H1 (cell line): ENCODE measurements around the gene KCTD4. TPM values are rescaled to one million over a fixed set of nuclear protein-coding genes. Genes with fewer than 3 reads are reported as not detected.

Experiments
- CTCF ChIA-PET: fragments of 300-600 bp; sonication (Branson Sonifier 250); formaldehyde crosslinking; loops from one replicate; lab custom pipeline; 2021; ENCODE audit not compliant: partially characterized antibody; lab: Charles Lee
- POLR2A ChIA-PET: fragments of 300-600 bp; sonication (Branson Sonifier 250); formaldehyde crosslinking; loops from one replicate; lab custom pipeline; 2021; ENCODE audit warnings: inconsistent platforms; ENCODE audit not compliant: partially characterized antibody; lab: Charles Lee
- DNase-seq, 2 experiments: peaks; one replicate each; pipeline versions ENCODE4 v3.0.0 to v3.0.0-alpha.2; 2010 to 2022; ENCODE audit warnings: low spot score in 2 of 2, low read depth in 1 of 2, mixed read lengths in 1 of 2
- FAIRE-seq: peaks from 2 replicates; lab custom pipeline; 2011; peaks lifted over from hg19 to GRCh38; lab: Jason Lieb, UNC
- H2AFZ ChIP-seq: 2 replicates; pipeline ENCODE4 v1.8.1; 2012; ENCODE audit warnings: low read length, inconsistent platforms
- H2AK5ac ChIP-seq: 2 replicates; pipeline ENCODE4 v1.6.1; 2013; ENCODE audit warnings: low read depth, low read length
- H2BK120ac ChIP-seq: replicated peaks from 2 replicates; pipeline ENCODE3; 2013; ENCODE audit warnings: low read depth, low read length, inconsistent platforms
- H2BK12ac ChIP-seq: 2 replicates; pipeline ENCODE4 v1.6.1; 2013; ENCODE audit warnings: low read depth, low read length
- H2BK15ac ChIP-seq: 2 replicates; pipeline ENCODE4 v1.6.1; 2013; ENCODE audit warnings: low read length
- H2BK20ac ChIP-seq: 2 replicates; pipeline ENCODE4 v1.6.1; 2013; ENCODE audit warnings: low read length
- H2BK5ac ChIP-seq: 2 replicates; pipeline ENCODE4 v1.6.1; 2013; ENCODE audit warnings: low read depth, low read length
- H3K14ac ChIP-seq: 2 replicates; pipeline ENCODE4 v1.6.1; 2013; ENCODE audit warnings: inconsistent platforms; ENCODE audit not compliant: insufficient read length
- H3K18ac ChIP-seq: 2 replicates; pipeline ENCODE4 v1.6.1; 2013; ENCODE audit warnings: low read length; ENCODE audit errors: extremely low read depth
- H3K23ac ChIP-seq: 2 replicates; pipeline ENCODE4 v1.6.1; 2013; ENCODE audit warnings: inconsistent platforms; ENCODE audit not compliant: insufficient read length
- H3K23me2 ChIP-seq: 2 replicates; pipeline ENCODE4 v1.6.1; 2013; ENCODE audit warnings: low read depth, low read length
- H3K27ac ChIP-seq: 2 replicates; pipeline ENCODE4 v1.6.1; 2011; ENCODE audit warnings: low read depth, low read length, inconsistent platforms
- H3K27me3 ChIP-seq, 4 experiments: replicated peaks in 1 of 4; 1 replicate in 1 of 4; 2 replicates in 3 of 4; pipeline versions ENCODE4 v1.6.1 to v1.8.1; 2011 to 2013; ENCODE audit warnings: low read length in 3 of 4, mild to moderate bottlenecking in 3 of 4, inconsistent platforms in 2 of 4, mixed read lengths in 2 of 4, moderate library complexity in 1 of 4; ENCODE audit not compliant: control insufficient read depth in 3 of 4, insufficient read depth in 3 of 4; ENCODE audit errors: extremely low read depth in 1 of 4
- H3K36me3 ChIP-seq, 4 experiments: 2 replicates each; pipeline versions ENCODE4 v1.6.1 to v1.8.1; 2011 to 2013; ENCODE audit warnings: mild to moderate bottlenecking in 4 of 4, low read length in 3 of 4, moderate library complexity in 2 of 4, control low read depth in 1 of 4, inconsistent platforms in 1 of 4; ENCODE audit not compliant: insufficient read depth in 4 of 4, control insufficient read depth in 2 of 4
- H3K4ac ChIP-seq: replicated peaks from 2 replicates; pipeline ENCODE3; 2013; ENCODE audit warnings: low read length, low read depth, mixed read lengths, inconsistent platforms; ENCODE audit not compliant: insufficient read length
- H3K4me1 ChIP-seq, 4 experiments: replicated peaks in 1 of 4; 1 replicate in 1 of 4; 2 replicates in 3 of 4; pipeline versions ENCODE4 v1.6.1 to v1.8.1; 2011 to 2013; ENCODE audit warnings: low read length in 3 of 4, inconsistent platforms in 2 of 4, mixed read lengths in 1 of 4; ENCODE audit not compliant: insufficient read depth in 4 of 4, control insufficient read depth in 3 of 4
- H3K4me2 ChIP-seq, 2 experiments: 2 replicates each; pipeline versions ENCODE4 v1.6.1 to v1.8.1; 2011 to 2013; ENCODE audit warnings: low read depth in 2 of 2, low read length in 2 of 2, control low read depth in 1 of 2, inconsistent platforms in 1 of 2, mild to moderate bottlenecking in 1 of 2; ENCODE audit not compliant: insufficient read depth in 1 of 2
- H3K4me3 ChIP-seq, 4 experiments: fragments of 200-600, 300-600 bp in 1 of 4; sonication (generic), shearing (Covaris generic), sonication (Bioruptor Twin) in 1 of 4; 2 replicates each; pipeline versions ENCODE4 v1.5.1 to v1.8.1; 2011 to 2016; ENCODE audit warnings: low read length in 4 of 4, low read depth in 3 of 4, control low read depth in 2 of 4, inconsistent platforms in 2 of 4, mild to moderate bottlenecking in 2 of 4, mixed read lengths in 1 of 4, moderate library complexity in 1 of 4; ENCODE audit not compliant: insufficient read depth in 2 of 4; ENCODE audit errors: extremely low read depth in 1 of 4
- H3K56ac ChIP-seq: replicated peaks from 2 replicates; pipeline ENCODE3; 2013; ENCODE audit warnings: low read depth, mild to moderate bottlenecking, mixed read lengths, low read length, inconsistent platforms; ENCODE audit not compliant: insufficient read length
- H3K79me1 ChIP-seq: 2 replicates; pipeline ENCODE4 v1.6.1; 2013; ENCODE audit warnings: low read depth, low read length, control low read depth
- H3K79me2 ChIP-seq, 2 experiments: 2 replicates each; pipeline versions ENCODE4 v1.6.1 to v1.8.1; 2012 to 2013; ENCODE audit warnings: low read length in 2 of 2, mild to moderate bottlenecking in 2 of 2, inconsistent platforms in 1 of 2; ENCODE audit not compliant: insufficient read depth in 2 of 2, control insufficient read depth in 1 of 2
- H3K9ac ChIP-seq, 4 experiments: replicated peaks in 1 of 4; 1 replicate in 1 of 4; 2 replicates in 3 of 4; pipeline versions ENCODE4 v1.6.1 to v1.8.1; 2011 to 2013; ENCODE audit warnings: low read depth in 3 of 4, low read length in 3 of 4, control low read depth in 2 of 4, mild to moderate bottlenecking in 2 of 4, moderate library complexity in 2 of 4, inconsistent platforms in 1 of 4; ENCODE audit errors: extremely low read depth in 1 of 4
- H3K9me3 ChIP-seq, 2 experiments: 2 replicates each; pipeline versions ENCODE4 v1.6.1 to v1.8.1; 2012 to 2013; ENCODE audit warnings: mild to moderate bottlenecking in 2 of 2, moderate library complexity in 2 of 2, control low read depth in 1 of 2, inconsistent platforms in 1 of 2, low read depth in 1 of 2, low read length in 1 of 2, mixed read lengths in 1 of 2; ENCODE audit not compliant: insufficient read depth in 2 of 2
- H4K20me1 ChIP-seq, 2 experiments: replicated peaks in 1 of 2; 2 replicates each; pipeline versions ENCODE3 to v1.8.1; 2011 to 2013; ENCODE audit warnings: inconsistent platforms in 2 of 2, low read length in 2 of 2, mild to moderate bottlenecking in 1 of 2; ENCODE audit not compliant: insufficient read depth in 2 of 2, control insufficient read depth in 1 of 2
- H4K5ac ChIP-seq: 2 replicates; pipeline ENCODE4 v1.6.1; 2013; ENCODE audit warnings: low read length, low read depth, mixed read lengths, inconsistent platforms; ENCODE audit not compliant: insufficient read length
- H4K8ac ChIP-seq: 2 replicates; pipeline ENCODE4 v1.8.0; 2013; ENCODE audit warnings: mild to moderate bottlenecking, moderate library complexity, low read length, inconsistent platforms; ENCODE audit not compliant: insufficient read depth; ENCODE audit errors: extremely low read depth
- H4K91ac ChIP-seq: replicated peaks from 2 replicates; pipeline ENCODE3; 2013; ENCODE audit warnings: low read length, mixed read lengths, inconsistent platforms; ENCODE audit not compliant: insufficient read length
- CBX8 ChIP-seq: fragments of 300-800, 300-1000 bp; sonication (generic); IDR thresholded peaks from 2 replicates; pipeline ENCODE4 v1.7.1; 2016; ENCODE audit warnings: low read depth, low read length, borderline replicate concordance
- CHD1 ChIP-seq: IDR thresholded peaks from 2 replicates; pipeline ENCODE4 v1.6.1; 2012; ENCODE audit warnings: low read depth, low read length, improper control_type of control experiment
- CREB1 ChIP-seq: IDR thresholded peaks from 2 replicates; pipeline ENCODE4 v1.6.1; 2012; ENCODE audit warnings: inconsistent platforms
- CTCF ChIP-seq, 3 experiments: IDR thresholded peaks; 1 replicate in 2 of 3; 2 replicates in 1 of 3; pipeline versions ENCODE4 v1.5.1 to v1.6.1; 2011; ENCODE audit warnings: low read length in 3 of 3, mild to moderate bottlenecking in 3 of 3, inconsistent platforms in 2 of 3, low read depth in 1 of 3, moderate library complexity in 1 of 3; ENCODE audit not compliant: insufficient read depth in 1 of 3; ENCODE audit errors: control extremely low read depth in 1 of 3
- HDAC2 ChIP-seq, 2 experiments: fragments of 300-600 bp in 1 of 2; sonication (generic) in 1 of 2; IDR thresholded peaks; 2 replicates each; pipeline ENCODE4 v1.6.1; 2011 to 2012; ENCODE audit warnings: low read depth in 2 of 2, low read length in 2 of 2, mild to moderate bottlenecking in 2 of 2, moderate library complexity in 2 of 2, borderline replicate concordance in 1 of 2, inconsistent platforms in 1 of 2
- MAFK ChIP-seq: IDR thresholded peaks from 2 replicates; pipeline ENCODE4 v1.6.1; 2012; ENCODE audit warnings: low read depth, mild to moderate bottlenecking, improper control_type of control experiment, low read length
- NRF1 ChIP-seq: IDR thresholded peaks from 2 replicates; pipeline ENCODE4 v1.6.1; 2011; ENCODE audit warnings: mild to moderate bottlenecking, low read depth, low read length, improper control_type of control experiment
- RXRA ChIP-seq: IDR thresholded peaks from 2 replicates; pipeline ENCODE4 v1.6.1; 2011; ENCODE audit warnings: low read depth, mild to moderate bottlenecking, low read length, moderate library complexity; ENCODE audit not compliant: insufficient read depth
- SP2 ChIP-seq: IDR thresholded peaks from 2 replicates; pipeline ENCODE4 v1.6.1; 2012; ENCODE audit warnings: mild to moderate bottlenecking, low read length, inconsistent platforms
- TBP ChIP-seq: IDR thresholded peaks from 2 replicates; pipeline ENCODE4 v1.6.1; 2011; ENCODE audit warnings: low read depth, low read length, improper control_type of control experiment
- ZNF274 ChIP-seq: IDR thresholded peaks from 2 replicates; pipeline ENCODE4 v1.7.0; 2012; ENCODE audit warnings: low read length, borderline replicate concordance; ENCODE audit errors: extremely low read depth
- WGBS, 2 experiments: shearing (Covaris generic) in 1 of 2; methylation state at CpG; one replicate each; pipeline versions ENCODE4 v1.1.6 to v1.1.7; 2013 to 2015; ENCODE audit warnings: low lambda C conversion rate in 2 of 2, mixed read lengths in 2 of 2, inconsistent platforms in 1 of 2, low coverage in 1 of 2, missing lambda C conversion rate in 1 of 2; ENCODE audit not compliant: insufficient replicate concordance in 2 of 2, insufficient coverage in 1 of 2, insufficient read length in 1 of 2; ENCODE audit errors: extremely low coverage in 1 of 2, missing lambda C conversion rate in 1 of 2; 5-methylcytosine and 5-hydroxymethylcytosine counted together
- polyA plus RNA-seq, 7 experiments: library from polyadenylated mRNA; depleted of rRNA in 3 of 7; stranded (reverse) in 5 of 7; unstranded in 2 of 7; fragments of >200 nt in 5 of 7; fragments of 200-250 nt in 2 of 7; gene quantifications; 1 replicate in 5 of 7; 2 replicates in 1 of 7; 4 replicates in 1 of 7; pipeline versions ENCODE4 v1.2.1 to v1.2.3, GENCODE V29; 2011 to 2013; ENCODE audit warnings: missing spikeins in 2 of 7, mixed read lengths in 2 of 7
- total RNA-seq: library from RNA; stranded (reverse); fragmentation: NEBNext Ultra II Directional; extraction: Animal tissue kit (Norgen Biotek cat#: 25700); gene quantifications from 2 replicates; pipeline ENCODE4 v1.2.1, GENCODE V29; 2021

KCTD4 gene
- total and polyA plus RNA-seq, 2 of the 8 experiments (the other 6 are each of a cell fraction or from before 2014, with no cell fraction given), result not detected

GRCh38 chr13:45225370-45225769 is 24.5 kb upstream of the KCTD4 start:
- Histone ChIP-seq H4K8ac (no peak overlapping the region), H4K20me1 (peaks cover 0 to 2% of the 10 kb centered on the region in 2 experiments), H3K4me2 (no peak overlapping the region), H3K14ac (no peak overlapping the region), H2AK5ac (no peak overlapping the region), H3K23me2 (no peaks in the 10 kb centered on the region), H3K4me1 (no peaks in the 10 kb centered on the region), H2BK5ac (no peak overlapping the region), H3K18ac (no peak overlapping the region), H2BK20ac (no peak overlapping the region), H4K5ac (no peak overlapping the region), H4K91ac (no peak overlapping the region), H2BK12ac (no peak overlapping the region), H3K36me3 (no peaks in the 10 kb centered on the region), H2BK120ac (no peak overlapping the region), H2AFZ (no peak overlapping the region), H3K4ac (no peak overlapping the region), H3K27me3 (no peaks in the 10 kb centered on the region), H3K4me3 (no peak overlapping the region), H3K9ac (no peak overlapping the region), H3K27ac (no peak overlapping the region), H3K56ac (no peak overlapping the region), H3K9me3 (no peaks in the 10 kb centered on the region), H3K79me1 (no peaks in the 10 kb centered on the region; the same call in 1 of the 2 replicates), H2BK15ac (no peak overlapping the region), H3K23ac (no peak overlapping the region), H3K79me2 (0 out of 4 replicates have a peak, but pooled peaks cover 0 to under 1% of the 10 kb centered on the region in 2 experiments)
- ChIA-PET CTCF (no interaction called here), POLR2A (no interaction called here)
- WGBS, 2 experiments, result 88% methylated on average over 4 of the region's 4 CpGs; no CpG with 5 or more reads in 1 of the 2 experiments
- DNase-seq, result no peak
- TF ChIP-seq ZNF274, result no peak
- no peak for TF ChIP-seq CBX8
- no peak for TF ChIP-seq RXRA
- TF ChIP-seq CTCF (IDR thresholded peaks at IDR 0.05; ENCODE audit: control extremely low read depth in 1 of 3, insufficient read depth in 1 of 3, low read depth in 1 of 3, low read length in 3 of 3), result no peak
- TF ChIP-seq MAFK, result no peak
- no peak for TF ChIP-seq CREB1
- no peak for TF ChIP-seq HDAC2 (IDR thresholded peaks at IDR 0.05; ENCODE audit: borderline replicate concordance in 1 of 2, low read depth in 2 of 2, low read length in 2 of 2)
- TF ChIP-seq SP2, result no peak
- no peak for TF ChIP-seq CHD1
- TF ChIP-seq NRF1, result no peak
- TF ChIP-seq TBP, result no peak
- FAIRE-seq, result peak; percentile 45
